Skin of body (tissue), 2 donors: ENCODE data around the gene UBA1. TPM values are rescaled to one million over a fixed set of nuclear protein-coding genes. Genes with fewer than 3 reads are reported as not detected.

Experiments
- DNase-seq: peaks from one replicate; lab custom pipeline; 2025; lab: John Stamatoyannopoulos, UW
- total RNA-seq: library from RNA; depleted of rRNA; stranded (reverse); fragments of >200 nt; gene quantifications from one replicate; pipeline ENCODE4 v1.2.3, GENCODE V29; 2014

The UBA1 gene
- total RNA-seq = 74.4 TPM

GRCh38 chrX:47193475-47194193 is at the start of gene UBA1:
TSS of gene UBA1 (plus strand) at chrX:47193829. CDS start at chrX:47198803, 4,974 bp downstream.
- peak; percentile 84 for DNase-seq

GRCh38 chrX:47143894-47144625 is 49.6 kb upstream of the UBA1 start:
- DNase-seq = peak; percentile 23

GRCh38 chrX:47144626-47145394 is 48.8 kb upstream of the UBA1 start, which contains the start of the genes NDUFB11 and RBM10:
TSS of gene NDUFB11 (minus strand) at chrX:47144702. CDS start at chrX:47144679, 23 bp downstream.
TSS of gene RBM10 (plus strand) at chrX:47145221. CDS start at chrX:47147482, 2,261 bp downstream.
- DNase-seq = peak; percentile 90

GRCh38 chrX:47145395-47146120 is 48.1 kb upstream of the UBA1 start:
- peak; percentile 11 for DNase-seq

GRCh38 chrX:47146121-47146935 is 47.3 kb upstream of the UBA1 start:
- DNase-seq = no peak

GRCh38 chrX:47146936-47147859 is 46.4 kb upstream of the UBA1 start:
- no peak for DNase-seq

- DNase-seq = no peak
Measured at GRCh38 chrX:47148946-47149345, 44.7 kb upstream of the UBA1 start.

GRCh38 chrX:47151435-47151834 is 42.2 kb upstream of the UBA1 start:
- DNase-seq = no peak

GRCh38 chrX:47156611-47157520 is 36.8 kb upstream of the UBA1 start:
- DNase-seq = no peak

- no peak for DNase-seq
Measured at GRCh38 chrX:47158131-47158530, 35.5 kb upstream of the UBA1 start.

GRCh38 chrX:47158781-47159180 is 34.8 kb upstream of the UBA1 start:
- DNase-seq = no peak

- no peak for DNase-seq
Measured at GRCh38 chrX:47160781-47161180, 32.8 kb upstream of the UBA1 start.

GRCh38 chrX:47162927-47163583 is 30.6 kb upstream of the UBA1 start:
- DNase-seq = no peak

GRCh38 chrX:47164420-47164819 is 29.2 kb upstream of the UBA1 start:
- DNase-seq = no peak

- DNase-seq = no peak
Measured at GRCh38 chrX:47166126-47166525, 27.5 kb upstream of the UBA1 start.

- DNase-seq = no peak
Measured at GRCh38 chrX:47168495-47169073, 25.0 kb upstream of the UBA1 start.

GRCh38 chrX:47169273-47169672 is 24.4 kb upstream of the UBA1 start:
- DNase-seq = no peak
